Measurements from ENCODE around the gene TXNIP.

Gene TXNIP

DNA sequence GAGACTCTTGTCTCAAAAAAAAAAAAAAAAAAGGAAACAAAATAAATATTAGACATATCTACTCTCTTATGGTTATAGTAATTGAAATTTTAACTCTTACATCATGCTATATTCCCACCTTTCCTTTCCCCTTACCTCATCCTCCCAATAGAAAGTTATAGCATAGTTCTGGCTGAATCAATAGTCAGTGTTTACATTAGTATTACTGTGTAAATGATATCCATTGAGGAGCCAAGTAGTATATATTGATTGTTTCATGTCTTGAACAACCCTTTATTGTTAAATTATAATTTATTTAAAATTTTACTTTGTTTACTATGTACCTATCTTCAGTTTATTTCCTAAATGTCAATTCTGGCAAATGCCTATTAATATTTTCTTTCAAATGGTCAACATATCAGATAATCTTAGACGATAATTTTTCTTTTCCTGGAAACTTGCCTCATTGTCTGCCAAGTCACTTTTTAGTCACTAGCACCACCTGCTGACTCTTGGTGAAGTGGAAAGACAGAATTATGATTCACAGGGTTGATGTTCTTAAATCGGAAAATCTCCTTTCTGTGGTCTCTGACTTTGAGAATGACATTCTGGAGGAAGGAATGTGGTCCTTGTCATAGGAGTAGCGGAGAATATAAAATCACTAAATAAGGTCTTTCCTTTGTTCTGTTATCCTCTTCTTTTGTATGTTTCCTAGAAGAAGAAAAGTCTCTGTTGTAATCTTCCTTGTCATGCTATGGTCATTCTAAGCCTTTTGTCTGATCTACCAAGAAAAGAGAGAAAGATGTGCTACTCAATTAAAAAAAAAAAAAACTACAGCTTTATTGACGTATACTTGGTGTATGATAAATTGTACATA, 16.6 kb upstream of the TXNIP start:
- DNase-seq (ENCODE audit: low read depth in 2 of 2) = peak in 1 of 2 donors; percentile 24

DNA sequence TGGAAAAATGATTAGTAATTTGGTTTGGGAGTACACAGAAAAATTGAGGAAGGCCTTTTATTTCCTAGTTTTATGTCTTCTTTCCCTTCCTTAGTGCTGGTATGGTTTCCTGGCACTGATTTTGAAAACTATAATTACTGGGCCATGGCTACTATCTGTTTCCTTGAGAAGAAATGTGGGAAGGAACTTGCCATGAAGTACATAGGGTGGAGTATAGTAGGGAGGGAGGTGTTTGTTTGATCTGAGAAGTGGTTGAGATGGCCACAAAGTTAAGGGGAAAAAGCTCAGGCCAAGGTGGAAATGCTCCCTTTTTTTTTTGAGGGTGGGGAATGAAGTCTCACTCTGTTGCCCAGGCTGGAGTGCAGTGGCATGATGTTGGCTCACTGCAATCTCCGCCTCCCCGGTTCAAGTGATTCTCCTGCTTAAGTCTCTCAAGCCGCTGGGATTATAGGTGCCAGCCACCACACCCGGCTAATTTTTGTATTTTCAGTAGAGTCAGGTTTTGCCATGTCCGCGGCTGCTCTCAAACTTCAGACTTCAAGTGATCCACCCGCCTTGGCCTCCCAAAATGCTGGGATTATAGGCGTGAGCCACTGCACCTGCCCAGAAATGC, 13.9 kb upstream of the TXNIP start:
- DNase-seq (ENCODE audit: low read depth in 2 of 2) = no peak

DNA sequence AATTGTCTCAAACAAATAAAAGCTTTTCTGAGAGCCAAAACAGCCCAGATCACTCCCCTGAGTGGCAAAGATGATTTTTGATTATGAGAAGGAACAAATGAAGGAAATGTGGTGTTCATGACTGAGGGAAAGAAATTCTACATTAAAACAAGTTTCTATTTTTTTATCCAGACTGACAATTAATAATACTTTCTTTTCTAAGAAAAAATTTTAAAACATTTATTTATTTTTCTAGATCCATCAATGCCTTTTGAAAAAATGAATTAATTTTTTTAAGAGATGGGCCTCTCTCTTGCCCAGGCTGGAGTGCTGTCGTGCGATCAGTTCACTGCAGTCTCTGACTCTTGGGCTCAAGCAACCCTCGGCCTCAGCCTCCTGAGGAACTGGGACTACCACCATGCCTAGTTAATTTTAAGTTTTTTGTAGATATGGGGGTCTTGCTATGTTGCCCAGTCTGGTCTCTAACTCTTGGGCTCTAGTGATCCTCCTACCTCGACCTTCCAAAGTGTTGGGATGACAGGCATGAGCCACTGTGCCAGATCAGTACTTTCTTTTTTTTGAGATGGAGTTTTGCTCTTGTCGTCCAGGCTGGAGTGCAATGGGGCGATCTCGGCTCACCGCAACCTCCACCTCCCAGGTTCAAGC, 11.2 kb upstream of the TXNIP start:
- DNase-seq (ENCODE audit: low read depth in 2 of 2) = no peak

- no peak for DNase-seq (ENCODE audit: low read depth in 2 of 2)
These were observed 5.3 kb upstream of the TXNIP start for GRCh38 chr1:146001709-146002108.

DNA sequence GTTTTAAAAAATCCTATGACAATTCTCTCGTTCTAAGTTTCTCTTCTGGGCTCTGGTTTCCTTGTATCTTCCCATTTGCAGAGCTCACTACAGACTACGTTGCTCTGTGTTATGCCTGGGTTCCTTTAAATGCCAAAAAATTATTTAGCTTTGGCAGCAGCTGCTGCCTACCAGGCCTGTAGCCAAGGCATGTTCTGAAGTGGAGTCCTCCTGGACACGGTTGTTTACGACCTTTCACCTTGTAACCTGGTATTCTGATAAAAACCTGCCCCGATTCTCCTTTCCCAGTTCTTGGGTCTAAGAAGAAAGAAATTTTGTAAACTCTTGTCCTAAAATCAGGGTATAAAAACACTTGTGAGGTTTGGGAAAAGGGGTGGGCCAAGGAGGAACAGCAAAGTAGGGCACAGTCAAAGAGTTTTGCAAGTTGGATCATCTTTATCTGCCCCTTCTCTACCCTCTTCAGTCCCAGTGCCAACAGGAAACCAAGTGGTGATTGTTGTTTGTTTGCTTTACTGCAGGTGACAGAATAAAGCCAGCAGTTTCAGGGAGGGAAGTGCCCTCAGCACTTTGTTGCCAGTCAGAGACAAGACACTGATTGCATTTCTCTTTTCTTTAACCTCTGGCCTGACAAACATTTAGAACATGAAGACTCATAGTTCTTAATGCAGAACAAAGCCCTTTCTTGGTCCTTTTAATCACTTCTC, 3.1 kb upstream of the TXNIP start:
- no peak for DNase-seq (ENCODE audit: low read depth in 2 of 2)

DNA sequence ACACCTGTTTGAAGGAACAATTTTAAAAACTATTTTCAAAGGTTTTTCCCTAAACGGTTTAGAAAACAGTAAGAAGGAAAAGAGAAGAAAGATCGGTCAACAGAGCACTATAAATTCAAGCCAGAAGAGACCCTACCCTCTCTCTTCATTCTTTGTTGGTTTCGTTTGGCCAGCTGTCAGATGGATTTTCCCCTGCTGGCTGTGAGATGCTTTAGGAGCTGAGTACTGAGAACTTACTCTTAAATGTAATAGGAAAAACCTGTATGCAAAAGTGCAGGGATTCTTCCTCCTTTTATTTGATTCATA, 1.3 kb upstream of the TXNIP start:
- DNase-seq (ENCODE audit: low read depth in 2 of 2) = no peak

DNA sequence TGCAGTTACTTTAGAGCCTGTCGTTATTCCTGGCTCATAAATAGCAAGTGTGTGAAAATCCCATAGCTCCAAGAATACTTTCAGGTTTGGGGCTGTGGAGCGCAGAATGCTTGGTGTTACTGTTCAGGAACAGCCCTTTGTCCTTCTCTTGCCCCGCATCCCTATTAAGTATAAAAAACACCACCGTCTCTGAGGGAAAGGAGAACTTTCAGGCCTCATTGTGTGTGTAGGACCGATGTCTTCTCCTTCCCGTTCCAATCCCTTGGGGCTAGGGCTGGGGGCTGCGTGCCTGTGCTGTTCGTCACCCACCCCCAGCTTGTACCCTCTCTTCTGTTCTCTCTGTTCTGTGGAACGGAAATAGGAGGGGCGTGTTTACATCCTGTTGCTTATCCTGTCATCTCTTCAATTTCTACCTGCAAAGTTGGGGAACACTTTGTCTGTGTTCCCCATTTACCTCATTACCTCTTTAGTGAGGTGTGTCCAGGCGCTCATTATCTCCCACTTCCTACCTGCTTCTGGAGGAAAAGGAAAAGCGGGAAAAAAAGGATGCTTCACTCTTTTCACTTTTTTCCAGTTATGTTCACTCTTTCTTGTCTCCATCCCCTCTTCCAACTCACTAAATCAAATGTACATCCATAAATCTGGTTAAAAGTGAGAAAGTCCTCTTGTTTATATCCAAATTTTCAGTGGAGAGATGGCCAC, 788 bp upstream of the TXNIP start:
- no peak for DNase-seq (ENCODE audit: low read depth in 2 of 2)

- no peak for DNase-seq (ENCODE audit: low read depth in 2 of 2)
These were observed 381 bp downstream of the TXNIP start for GRCh38 chr1:145995964-145996432.

DNA sequence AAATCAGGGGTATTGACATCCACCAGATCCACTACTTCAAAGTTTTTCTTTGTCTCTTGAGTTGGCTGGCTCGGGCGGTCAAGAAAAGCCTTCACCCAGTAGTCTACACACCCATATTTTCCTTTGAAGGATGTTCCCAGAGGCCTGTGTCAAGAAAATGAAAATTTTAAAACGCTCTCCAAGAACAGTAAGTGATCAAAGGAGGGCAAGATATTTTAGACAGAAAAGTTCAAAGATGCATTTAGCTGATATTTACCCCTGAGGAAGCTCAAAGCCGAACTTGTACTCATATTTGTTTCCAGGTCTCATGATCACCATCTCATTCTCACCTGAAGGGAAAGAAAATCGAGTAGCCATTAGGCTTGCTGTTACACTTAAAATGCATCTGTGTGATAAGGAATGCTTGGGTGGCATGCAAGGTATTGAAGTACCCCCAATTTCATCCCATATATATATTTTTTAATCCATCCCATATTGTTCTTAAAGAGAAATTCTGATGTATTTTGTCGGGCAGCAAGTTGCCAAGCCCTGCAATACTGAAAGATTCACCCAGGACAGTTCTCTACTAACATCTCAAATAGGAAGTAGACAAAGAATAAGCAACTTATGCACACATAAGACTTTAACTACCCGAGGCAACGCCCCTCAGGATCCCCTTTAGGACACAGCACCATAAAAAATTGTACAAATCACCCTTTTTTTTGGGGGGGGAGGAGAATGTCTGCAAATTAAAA, 1.1 kb downstream of the TXNIP start:
- DNase-seq (ENCODE audit: low read depth in 2 of 2) = no peak

DNA sequence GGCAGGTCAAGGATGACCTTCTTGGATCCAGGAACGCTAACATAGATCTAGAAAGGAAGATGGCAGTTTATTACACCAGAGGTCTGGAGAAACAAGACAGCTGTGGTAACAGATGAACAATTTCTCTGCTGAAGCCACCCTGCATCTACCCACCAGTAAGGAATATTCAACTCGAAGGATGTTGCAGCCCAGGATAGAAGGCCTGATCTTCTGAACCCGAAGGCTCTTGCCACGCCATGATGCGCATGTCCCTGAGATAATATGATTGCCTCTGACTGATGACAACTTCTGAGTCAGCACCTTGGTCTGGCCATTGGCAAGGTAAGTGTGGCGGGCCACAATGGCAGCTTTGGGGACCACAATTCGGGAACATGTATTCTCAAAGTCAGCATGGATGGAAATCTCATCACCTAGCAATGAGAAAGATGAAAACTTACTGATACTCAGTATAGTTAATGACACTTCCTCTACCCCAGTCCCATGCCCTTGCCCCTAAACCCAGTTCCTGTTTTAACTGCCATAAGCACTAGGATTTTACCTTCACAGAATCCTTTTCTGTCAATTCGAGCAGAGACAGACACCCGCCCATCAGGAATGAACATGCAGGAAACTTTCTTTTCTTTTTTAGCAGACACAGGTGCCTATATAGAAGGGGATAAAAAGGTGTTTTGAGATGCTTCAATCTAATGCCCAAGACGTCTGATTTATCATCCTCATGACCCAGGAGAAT, 1.8 kb downstream of the TXNIP start:
- DNase-seq (ENCODE audit: low read depth in 2 of 2) = no peak

DNA sequence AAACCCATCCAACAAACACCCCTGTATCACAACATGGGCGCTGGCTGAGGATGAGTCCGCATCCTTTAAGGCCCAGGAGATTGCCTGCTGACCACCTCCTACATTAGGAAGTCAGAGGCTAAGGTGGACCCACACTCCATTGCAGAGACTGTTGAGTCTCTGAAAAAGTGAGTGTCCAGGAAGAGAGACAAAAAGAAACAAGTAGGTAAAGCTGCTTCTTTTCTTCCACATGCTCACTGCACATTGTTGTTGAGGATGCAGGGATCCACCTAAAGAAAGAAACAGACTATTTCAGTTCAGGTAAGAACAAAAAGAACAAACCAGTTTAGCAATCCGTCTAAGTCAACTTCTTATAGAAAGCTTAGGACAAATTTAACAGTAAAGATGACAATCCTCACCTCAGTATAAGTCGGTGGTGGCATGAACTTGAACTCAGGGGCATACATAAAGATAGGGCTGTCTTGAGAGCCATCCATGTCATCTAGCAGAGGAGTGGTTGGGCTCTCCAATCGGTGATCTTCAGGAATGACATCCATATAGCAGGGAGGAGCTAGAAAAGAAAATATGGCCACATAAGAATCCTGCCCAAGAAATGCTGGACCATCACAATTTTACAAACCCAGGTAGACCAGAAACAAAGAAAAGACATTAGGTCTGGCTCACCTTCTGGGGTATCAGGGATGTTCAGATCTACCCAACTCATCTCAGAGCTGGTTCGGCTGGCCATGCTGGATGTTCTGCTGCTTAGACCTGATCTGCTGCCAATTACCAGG, 2.6 kb downstream of the TXNIP start:
- DNase-seq (ENCODE audit: low read depth in 2 of 2) = no peak

DNA sequence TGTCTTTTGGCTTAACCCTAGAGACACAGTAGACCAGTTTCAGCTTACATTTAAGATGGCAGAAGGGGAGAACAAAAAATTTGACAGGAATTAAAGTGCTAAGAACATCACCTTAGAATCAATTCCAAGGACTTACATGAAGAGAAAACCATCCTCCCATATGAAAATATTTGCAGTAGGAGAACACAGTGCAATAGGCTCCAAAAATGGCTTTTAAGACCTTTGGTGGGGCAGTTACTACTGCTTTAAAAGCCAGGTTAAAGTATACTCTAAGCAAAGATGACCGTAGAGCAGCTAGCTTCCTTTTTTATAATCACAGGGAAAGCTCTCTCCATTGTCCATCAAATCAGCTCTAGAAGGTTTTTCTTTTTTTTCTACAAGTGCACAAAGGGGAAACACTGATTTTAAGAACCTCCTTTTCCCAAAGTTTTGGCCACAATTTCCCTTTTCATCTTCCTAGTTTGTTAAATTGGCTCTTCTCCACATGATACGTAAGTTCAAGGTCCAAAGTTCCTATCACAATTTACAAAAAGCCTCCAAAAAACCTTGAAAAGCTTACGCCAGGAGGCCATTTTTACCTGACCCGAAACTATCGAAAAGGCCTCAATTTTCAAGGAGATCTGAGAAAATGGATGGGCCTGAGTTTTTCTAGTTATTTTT, 3.3 kb downstream of the TXNIP start:
- no peak for DNase-seq (ENCODE audit: low read depth in 2 of 2)

- no peak for DNase-seq (ENCODE audit: low read depth in 2 of 2)
These were observed 3.9 kb downstream of the TXNIP start for GRCh38 chr1:145992502-145992936.

- no peak for DNase-seq (ENCODE audit: low read depth in 2 of 2)
These were observed 4.5 kb downstream of the TXNIP start for GRCh38 chr1:145991735-145992412.

DNA sequence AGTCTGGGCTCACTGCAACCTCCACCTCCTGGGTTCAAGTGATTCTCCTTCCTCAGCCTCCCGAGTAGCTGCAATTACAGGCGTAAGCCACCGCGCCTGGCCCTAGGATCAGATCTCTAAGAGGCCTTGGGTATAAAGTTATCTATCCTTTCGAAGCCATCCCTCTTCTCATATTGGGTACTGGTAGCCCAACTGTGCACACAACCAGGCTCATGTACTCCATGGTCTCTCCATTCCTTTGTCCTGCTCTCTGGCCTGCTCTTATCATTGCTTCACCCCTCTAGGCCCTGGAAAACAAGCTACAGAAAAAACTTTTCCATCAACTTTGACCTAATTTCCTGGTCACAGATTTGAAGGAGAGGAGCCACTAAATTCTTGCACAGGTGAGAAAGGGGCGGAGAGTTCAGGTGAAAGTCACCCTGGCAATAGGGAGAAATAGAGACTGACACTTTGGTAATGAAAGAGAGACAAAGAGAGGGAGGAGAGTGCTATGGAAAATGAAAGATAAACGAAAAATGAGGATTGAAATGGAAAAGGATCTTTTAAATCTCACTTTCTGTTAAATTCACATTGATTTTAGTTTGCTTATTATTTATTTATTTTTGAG, 6.0 kb downstream of the TXNIP start:
- no peak for DNase-seq (ENCODE audit: low read depth in 2 of 2)

DNA sequence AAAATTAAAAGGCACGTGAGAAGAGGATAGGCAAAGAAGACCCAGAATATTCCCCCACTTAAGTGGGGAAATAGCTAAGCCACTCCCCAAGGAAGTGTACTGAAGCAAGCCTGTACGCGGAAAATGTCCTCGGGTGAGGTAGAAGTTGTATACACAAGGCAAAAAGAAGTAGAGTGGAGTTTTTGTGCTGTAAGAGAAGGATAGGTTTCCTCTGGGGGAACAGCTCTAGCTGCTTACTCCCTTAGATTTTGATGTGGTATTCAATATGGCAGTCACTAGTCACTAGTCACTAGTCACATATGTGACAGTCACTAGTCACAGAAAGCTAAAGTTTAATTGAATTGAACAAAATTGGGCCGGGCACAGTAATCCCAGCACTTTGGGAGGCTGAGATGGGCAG, 7.6 kb downstream of the TXNIP start:
- no peak for DNase-seq (ENCODE audit: low read depth in 2 of 2)

DNA sequence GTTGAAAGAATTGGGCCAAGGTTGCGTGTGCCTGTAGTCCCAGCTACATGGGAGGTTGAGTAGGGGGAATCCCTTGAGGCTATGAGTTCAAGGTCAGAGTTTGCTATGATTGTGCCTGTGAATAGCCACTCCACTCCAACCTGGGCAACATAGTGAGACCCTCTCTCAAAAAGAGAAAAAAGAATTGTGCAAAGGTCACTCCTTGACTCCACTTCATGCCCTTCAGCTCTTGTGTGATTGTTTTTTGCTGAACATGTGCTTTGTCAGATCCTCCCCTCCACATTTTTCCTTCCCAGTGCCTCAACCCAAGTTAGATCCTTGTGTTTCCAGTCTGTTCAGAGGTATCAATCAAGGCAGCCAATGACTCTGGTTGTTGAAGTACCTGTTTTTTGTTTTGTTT, 8.5 kb downstream of the TXNIP start:
- DNase-seq (ENCODE audit: low read depth in 2 of 2) = no peak

- no peak for DNase-seq (ENCODE audit: low read depth in 2 of 2)
These were observed 9.8 kb downstream of the TXNIP start for GRCh38 chr1:145986551-145986950.
